Endometrial microvascular endothelial cells (primary cell): Measurements from ENCODE around the gene JPH3. TPM values are rescaled to one million over a fixed set of nuclear protein-coding genes. Genes with fewer than 3 reads are reported as not detected.
"Not testable (repeated sequence)": the region's sequence is repeated elsewhere in the genome, so short reads cannot be mapped to it uniquely, and the experiment has no call there.

Experiments used
- in situ Hi-C: cut with HindIII; loops from 2 replicates; pipeline ENCODE4 v1.10.0; 2017; ENCODE audit warnings: low sequenced_read_pairs, low pct_unique_long_range_greater_than_20kb; ENCODE audit errors: inconsistent ontology term
- total RNA-seq: library from RNA; depleted of rRNA; stranded (reverse); fragments of >200 nt; gene quantifications from one replicate; pipeline ENCODE4 v1.2.3, GENCODE V29; 2015; ENCODE audit errors: inconsistent ontology term

The JPH3 gene
- total RNA-seq, 1 donor from 2014 or later = not detected

DNA sequence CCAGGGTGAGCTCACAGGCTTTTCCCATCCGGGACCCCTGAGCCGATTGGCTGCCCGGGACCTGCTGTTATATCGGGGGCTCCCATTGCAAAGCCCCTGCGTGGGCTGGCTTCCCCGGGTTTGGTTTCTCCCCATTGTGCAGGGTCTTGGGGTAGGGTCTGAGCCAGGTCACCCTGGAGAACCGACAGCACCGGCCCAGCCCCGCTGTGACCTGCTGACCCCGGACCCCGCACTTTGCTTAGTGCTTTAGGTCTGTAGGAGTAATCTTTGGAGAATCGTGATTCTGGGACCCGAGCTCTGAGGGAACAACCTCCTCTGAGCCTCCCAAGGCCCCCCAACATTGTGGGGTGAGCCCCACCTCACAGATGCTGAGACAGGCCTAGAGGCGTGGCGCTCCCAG, 62.9 kb downstream of the JPH3 start:
- in situ Hi-C loops = no loop called here

- in situ Hi-C loops = no loop called here
Measured at GRCh38 chr16:87666919-87667318, 64.6 kb downstream of the JPH3 start.

DNA sequence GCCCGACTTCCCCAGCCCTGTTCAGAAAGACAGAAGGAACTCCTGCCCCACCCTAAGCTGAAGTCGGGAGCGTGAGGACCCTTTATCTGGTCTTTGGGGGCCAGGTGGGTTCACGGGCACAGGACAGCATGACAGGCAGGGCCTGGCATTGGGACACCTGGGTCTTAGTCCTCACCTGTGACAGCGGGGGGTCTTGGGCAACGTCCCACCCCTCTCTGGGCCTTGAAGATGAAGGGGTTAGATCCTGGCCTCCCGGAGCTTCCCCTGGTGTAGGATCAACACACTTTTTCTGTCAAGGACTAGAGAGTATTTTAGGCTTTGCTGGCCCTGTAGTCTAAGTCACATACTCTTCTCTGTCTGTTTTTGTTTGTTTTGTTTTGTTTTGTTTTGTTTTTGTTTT, 65.1 kb downstream of the JPH3 start:
- in situ Hi-C loops = no loop called here

GRCh38 chr16:87667946-87668345, 65.6 kb downstream of the JPH3 start:
- in situ Hi-C loops = no loop called here

- in situ Hi-C loops = no loop called here
Measured at GRCh38 chr16:87669672-87670071, 67.4 kb downstream of the JPH3 start.

- in situ Hi-C loops = no loop called here
Measured at GRCh38 chr16:87671221-87671620, 68.9 kb downstream of the JPH3 start.

DNA sequence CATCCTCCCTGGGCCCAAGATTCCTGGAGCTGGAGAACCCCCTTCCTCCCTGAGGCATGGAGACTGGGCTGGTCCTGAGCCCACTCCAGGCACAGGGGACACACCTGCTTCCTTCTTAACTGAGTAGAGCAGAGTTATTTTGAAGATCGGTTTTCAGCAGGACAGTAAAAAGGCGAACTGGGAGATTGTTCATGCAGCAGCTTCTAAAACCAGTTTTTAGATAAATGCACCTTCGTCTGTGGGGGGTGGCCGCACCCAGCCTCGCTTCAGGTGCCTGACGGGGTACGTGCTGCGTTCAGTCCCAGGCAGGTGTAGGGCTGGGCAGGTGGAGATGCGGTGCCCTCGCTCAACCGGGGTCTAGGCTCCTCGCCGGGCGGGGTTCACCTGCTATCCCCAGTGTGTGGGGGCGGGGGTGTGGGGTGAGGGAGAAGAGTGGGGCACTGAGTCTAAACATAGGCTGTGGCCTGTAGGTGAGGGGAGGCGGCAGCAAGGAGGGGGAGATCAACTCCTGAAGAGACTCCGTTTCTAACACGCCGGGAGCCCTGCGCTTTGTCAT, 69.5 kb downstream of the JPH3 start:
- in situ Hi-C loops = no loop called here

GRCh38 chr16:87674419-87674818, 72.1 kb downstream of the JPH3 start:
- in situ Hi-C loops = no loop called here

DNA sequence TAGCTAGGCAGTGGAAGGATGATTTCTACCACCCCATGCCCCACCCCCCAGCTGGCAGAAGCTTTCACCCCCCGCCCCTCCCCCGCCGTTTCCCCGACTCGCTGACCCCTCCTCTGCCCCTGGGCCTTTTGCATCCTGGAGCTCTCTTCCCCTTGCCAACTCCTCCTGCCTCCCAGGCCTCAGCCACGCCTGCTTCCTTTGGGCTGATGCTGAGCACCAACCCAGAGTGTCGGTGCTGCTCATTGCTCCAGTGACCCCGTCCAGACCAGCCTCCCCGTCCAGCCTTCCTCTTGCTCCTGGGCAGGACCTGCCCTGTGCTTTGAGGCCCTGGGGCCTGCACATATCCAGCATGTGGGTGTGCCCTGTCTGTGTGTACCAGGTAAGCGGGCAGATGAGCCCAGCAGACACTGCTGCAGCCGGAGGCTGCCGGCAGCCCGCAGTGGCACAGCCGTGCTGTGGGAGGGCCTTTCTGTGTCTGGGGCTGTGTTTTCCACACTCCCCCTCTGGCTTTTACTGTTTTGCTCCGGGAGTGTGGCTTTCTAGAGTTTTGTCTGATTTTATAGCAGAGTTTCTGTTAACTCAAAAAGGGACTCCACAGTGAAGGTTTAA, 72.9 kb downstream of the JPH3 start:
- in situ Hi-C loops = no loop called here

DNA sequence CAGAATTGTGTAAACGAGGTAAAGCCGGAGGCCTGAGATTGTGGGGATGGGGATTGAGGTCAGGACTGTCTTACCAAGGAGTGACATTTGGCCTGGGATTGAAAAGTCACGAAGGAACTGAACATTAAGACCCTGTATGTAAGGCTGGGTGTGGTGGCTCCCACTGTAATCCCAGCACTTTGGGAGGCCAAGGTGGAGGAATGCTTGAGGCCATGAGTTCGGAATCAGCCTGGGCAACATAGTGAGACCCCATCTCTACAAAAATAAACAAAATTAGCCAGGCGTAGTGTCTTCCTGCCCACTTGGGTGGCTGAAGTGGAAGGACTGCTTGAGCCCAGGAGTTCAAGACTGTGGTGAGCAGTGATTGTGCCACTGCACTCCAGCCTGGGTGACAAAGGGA, 75.5 kb downstream of the JPH3 start:
- in situ Hi-C loops = no loop called here

DNA sequence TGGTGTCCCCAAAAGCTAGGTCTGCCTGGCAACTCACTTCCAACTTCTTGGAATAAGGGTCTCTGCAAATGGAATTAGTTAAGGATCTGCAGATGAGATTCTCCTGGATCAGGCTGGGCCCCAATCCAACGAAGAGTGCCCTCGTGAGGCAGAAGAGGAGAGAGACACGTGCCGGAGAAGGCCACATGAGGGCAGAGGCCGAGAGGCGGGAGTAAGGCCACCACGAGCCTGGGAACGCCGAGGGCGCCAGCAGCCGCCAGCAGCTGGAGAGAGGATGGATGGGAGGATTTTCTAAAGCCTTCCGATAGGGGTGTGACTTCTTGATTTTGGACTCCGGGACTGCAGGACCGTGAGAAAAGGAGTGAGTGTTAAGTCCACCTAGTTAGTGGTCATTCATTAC, 76.3 kb downstream of the JPH3 start:
- in situ Hi-C loops = no loop called here

DNA sequence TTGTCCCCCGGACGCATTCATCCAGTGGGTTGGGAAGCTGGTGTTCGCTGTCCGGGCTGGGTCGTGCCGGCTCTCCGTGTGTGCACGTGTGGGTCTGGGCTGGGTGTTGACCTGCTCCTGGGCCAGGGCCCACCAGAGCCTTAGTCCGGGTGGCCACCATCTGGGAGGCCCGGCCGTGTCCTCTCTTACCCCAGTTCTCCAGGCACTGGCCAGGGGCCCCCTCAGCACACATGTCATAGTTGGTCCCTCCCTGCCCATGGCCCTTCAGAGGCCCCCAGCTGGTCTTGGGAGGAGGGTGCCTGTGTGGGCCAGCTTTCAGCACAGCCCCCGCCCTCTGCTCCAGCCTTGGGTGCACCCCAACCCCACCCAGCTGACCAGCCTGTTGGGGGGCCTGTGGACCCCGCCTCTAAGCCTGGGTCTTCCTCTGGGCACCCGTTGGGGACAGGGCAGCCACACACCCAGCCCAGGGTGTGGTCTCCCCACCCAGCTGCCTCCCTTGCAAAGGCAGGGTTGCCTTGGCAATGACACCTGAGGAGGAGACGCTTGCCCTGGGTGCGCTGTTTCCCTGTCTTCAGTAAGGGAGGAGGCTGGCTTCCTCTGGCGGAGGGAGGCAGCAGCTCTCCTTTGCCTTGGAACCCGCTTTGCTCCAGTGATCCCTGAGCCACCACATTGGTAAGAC, 77.4 kb downstream of the JPH3 start:
- in situ Hi-C loops = no loop called here

DNA sequence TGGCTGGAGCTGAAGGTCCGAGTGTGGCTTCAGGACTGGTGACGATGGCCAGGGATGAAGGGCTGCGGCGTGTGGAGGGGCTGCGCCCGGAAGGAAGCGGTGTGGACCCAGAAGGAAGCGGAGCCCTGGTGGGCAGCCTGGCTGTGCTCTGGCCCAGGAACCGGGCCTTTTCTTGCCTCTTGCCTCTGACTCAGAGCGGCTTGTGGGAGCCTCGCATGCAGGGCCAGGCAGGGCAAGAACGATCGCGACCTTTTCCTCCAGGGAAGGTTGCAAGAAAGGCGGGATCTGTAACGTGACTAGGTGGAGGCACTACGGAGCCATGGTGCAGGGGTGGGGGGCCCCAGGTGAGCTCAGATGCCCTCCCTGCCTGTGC, 78.0 kb downstream of the JPH3 start:
- in situ Hi-C loops = no loop called here

GRCh38 chr16:87681051-87681602, 78.8 kb downstream of the JPH3 start:
- in situ Hi-C loops = not testable (repeated sequence)

DNA sequence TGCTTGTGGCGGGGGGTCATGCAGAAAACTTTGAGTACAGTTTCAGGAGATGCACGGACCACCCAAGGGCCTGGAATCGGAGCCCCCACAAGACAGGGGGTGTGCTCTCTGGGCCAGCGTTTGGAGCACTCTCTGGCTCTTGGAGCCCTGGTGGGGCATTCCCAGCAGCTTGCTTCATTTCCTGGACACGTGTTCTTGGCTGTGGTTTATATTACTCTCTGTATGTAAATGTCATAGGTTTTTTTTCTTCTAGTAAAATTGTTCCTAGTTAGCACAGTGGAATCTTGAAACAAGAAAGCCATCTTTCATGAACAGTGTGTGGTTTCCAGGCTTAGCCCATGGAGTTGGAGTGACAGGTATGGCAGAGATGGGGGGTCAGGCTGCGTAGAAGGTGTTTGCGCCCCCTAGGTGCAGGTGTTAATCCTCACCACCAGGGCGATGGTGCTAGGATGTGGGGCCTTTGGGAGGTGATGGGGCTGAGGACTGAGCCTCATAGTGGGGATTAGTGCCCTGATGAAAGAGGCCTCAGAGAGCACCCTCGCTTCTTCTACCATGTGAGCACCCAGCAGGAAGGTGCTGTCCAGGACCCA, 79.8 kb downstream of the JPH3 start:
- in situ Hi-C loops = no loop called here

DNA sequence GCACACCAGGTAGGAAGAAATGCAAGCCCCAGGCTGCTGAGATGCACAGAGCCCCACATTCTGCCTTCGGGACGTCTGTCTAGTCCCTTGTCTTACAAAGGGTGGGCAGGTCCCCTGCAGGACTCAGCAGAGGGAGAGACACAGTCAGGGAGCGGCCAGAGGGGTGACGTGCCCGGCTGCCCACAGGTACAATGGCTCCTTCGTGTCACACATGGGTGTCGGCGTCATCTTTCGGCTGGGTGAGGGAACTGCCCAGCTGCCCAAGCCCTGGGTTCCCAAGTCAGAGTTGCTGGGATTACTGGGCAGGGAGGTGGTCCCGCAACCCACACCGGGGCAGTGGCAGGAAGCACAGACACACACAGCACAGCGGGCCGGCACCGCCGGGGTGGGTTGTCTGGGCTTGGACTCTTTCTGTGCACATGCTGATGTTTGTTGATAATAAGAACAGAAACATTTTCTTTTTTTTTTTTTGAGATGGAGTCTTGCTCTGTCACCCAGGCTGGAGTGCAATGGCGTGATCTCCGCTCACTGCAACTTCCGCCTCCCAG, 80.6 kb downstream of the JPH3 start:
- in situ Hi-C loops = no loop called here

GRCh38 chr16:87684106-87684677, 81.9 kb downstream of the JPH3 start:
- in situ Hi-C loops = no loop called here

- in situ Hi-C loops = no loop called here
Measured at GRCh38 chr16:87684711-87685404, 82.5 kb downstream of the JPH3 start.

- in situ Hi-C loops = no loop called here
Measured at GRCh38 chr16:87685405-87685755, 83.1 kb downstream of the JPH3 start.
